ENCODE measurements around the gene CEP135.
"Not testable (repeated sequence)": the region's sequence is repeated elsewhere in the genome, so short reads cannot be mapped to it uniquely, and the experiment has no call there.

Gene CEP135

GRCh38 chr4:55947912-55948725 is 626 bp upstream of the CEP135 start:
- DNase-seq = no peak

DNA sequence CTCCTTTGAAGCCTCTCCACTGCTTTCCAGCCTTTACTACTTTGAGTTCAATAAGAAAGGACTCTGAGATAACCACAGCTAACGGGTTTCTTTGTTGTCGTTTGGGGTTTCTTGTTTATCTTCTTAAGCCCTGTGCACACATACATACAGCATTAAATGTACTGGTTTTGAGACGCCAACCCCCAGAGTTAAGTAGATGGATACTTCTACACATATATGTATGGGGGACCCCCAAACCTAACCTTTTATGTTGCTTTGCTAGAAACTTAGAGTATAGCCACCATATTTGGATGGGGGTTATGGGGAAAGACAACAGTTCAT is 697 bp downstream of the CEP135 start:
- DNase-seq = no peak

- DNase-seq = no peak
Observed at GRCh38 chr4:55951191-55951922, 2.6 kb downstream of the CEP135 start.

DNA sequence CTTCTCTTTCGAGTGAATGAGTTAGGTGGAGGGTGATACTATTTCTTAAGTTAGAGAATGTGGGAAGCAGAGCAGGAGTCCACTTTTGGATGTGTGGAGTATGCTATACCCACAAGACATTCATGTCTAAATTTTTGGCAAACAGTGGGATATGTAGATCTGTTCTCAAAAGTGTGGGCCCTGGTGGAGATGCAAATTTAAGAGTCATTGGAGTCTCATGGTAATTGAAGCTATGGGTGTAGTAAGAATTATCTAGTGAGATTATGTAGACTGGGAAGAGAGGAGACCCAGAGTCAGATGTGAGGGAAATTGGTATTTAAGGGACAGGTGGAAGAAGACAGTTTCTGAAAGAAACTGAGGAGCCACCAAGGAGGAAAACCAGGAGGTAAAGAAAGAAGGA is 7.0 kb downstream of the CEP135 start:
- no peak for DNase-seq

GRCh38 chr4:55959655-55960054 is 10.9 kb downstream of the CEP135 start:
- DNase-seq = no peak

- DNase-seq = no peak
Observed at GRCh38 chr4:55964046-55964445, 15.3 kb downstream of the CEP135 start.

DNA sequence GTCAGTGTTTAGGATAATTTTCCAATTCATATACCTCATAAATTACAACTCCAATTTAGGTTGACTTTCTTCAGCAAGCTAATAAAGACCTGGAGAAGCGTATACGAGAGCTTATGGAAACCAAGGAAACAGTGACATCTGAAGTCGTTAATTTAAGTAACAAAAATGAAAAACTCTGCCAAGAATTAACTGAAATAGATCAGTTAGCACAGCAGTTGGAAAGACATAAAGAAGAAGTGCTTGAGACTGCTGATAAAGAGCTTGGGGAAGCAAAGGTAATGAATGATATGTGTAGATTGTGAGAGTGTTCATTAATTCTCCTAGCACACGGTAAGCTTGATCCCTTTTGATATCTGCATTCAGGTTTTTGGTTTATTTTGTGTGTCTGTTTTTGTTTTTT is 16.8 kb downstream of the CEP135 start:
- no peak for DNase-seq

DNA sequence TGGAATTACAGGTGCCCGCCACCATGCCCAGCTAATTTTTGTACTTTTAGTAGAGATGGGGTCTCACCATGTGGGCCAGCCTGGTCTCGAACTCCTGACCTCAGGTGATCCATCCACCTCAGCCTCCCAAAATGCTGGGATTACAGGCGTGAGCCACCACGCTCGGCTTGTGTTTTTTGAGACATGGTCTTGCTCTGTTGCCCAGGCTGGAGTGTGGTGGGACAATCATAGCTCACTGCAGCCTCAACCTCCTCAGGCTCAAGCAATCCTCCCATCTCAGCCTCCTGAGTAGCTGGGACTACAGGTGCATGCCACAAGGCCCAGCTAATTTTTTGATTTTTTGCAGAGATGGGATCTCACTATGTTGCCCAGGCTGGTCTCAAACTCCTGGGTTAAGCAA is 17.6 kb downstream of the CEP135 start:
- not testable (repeated sequence) for DNase-seq

DNA sequence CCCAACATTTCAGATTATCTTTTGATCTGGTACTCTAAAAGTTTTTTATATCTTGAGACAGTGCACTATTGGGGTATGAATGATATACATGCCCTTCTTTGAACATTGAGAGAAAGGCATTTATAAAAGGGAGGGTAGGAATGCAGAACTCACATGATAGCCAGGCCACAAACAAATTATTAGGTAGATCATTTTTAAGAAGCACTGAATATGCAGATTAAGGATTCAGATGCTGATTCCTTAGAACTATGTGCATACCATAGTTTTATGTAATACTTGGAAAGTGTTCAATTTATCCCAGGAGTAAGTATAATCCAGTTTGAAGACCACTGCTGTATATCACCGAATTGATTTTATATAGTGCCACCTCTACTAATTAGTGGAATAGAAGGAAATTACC is 18.6 kb downstream of the CEP135 start:
- no peak for DNase-seq

DNA sequence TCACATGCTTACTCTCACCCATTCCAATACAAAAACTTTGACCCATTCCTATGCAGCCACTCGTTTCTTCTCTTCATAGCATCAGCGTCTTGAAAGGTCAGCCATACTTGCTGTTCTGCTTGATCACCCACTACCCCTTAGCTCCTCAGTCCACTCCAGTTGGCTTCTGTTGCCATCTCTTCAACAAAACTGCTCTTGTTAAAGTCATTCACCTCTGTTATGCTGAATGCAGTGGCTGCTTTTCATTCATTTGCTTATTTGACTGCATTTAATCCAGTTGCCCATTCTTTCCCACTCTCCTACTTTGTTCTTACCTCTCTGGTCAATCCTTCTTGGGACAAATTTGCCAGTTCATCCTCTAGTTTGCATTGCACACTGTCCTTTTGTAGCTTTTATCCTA is 24.9 kb downstream of the CEP135 start:
- no peak for DNase-seq

DNA sequence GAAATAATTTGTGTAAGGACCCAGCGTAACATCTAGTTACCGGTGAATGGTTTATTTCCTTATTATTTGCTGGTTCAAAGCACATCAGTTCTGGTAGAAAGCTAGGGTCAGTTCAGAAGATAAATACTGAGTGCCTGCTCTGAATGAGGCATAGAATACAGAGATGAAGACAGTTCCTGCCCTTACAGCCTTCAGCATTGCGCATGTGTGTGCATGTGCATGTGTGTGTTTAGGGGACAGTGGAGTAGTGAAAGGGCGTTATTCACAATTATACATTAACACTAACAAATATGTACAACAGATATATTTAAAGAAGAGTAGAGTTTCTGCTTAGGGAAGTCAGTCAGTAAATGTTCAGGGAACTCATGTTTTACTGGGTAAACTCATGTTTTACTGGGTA is 29.1 kb downstream of the CEP135 start:
- DNase-seq = no peak

- DNase-seq = no peak
Observed at GRCh38 chr4:55979562-55979961, 30.8 kb downstream of the CEP135 start.

DNA sequence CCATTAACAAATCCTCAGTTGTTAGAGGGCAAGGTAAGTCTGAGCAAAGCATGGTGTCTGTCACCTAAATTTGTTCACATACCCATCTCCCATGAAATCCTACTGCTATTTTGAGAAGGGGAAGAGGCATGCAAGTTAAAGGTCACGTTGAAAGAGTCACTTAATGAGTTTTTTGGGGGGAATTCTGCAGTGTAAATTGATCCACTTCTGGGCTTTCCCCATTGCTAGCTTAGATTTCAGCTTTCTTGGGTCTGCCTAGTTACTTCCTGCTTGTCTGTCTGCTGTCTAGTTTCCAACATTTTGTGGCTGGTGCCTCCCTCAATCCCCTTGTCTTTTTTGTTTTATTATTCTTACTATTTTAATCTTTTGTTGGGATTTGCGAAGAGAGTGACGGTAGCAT is 32.0 kb downstream of the CEP135 start:
- DNase-seq = no peak

DNA sequence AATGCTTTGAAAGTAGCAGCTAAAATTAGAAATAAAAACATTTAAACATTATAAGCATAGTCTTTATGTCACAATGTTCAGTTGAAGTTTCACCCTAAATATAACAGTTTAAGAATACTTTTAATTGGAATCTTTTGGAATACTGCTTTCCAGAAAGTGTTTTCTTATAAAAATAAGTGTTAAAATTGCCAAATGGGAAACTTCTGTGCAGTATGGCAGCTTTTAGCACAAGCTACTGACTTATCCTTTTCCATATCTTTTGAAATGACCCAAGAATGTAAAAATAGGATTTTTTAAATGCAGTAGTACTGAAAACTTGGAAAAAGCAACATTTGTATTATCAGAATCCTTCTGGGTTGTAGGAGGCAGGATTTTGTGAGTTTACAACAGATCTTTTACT is 34.2 kb downstream of the CEP135 start:
- no peak for DNase-seq

- no peak for DNase-seq
Observed at GRCh38 chr4:55989766-55990165, 41.0 kb downstream of the CEP135 start.

- no peak for DNase-seq
Observed at GRCh38 chr4:55993994-55994663, 45.4 kb downstream of the CEP135 start.

- DNase-seq = no peak
Observed at GRCh38 chr4:55996646-55997045, 47.9 kb downstream of the CEP135 start.

- no peak for DNase-seq
Observed at GRCh38 chr4:56003606-56004005, 54.9 kb downstream of the CEP135 start.

DNA sequence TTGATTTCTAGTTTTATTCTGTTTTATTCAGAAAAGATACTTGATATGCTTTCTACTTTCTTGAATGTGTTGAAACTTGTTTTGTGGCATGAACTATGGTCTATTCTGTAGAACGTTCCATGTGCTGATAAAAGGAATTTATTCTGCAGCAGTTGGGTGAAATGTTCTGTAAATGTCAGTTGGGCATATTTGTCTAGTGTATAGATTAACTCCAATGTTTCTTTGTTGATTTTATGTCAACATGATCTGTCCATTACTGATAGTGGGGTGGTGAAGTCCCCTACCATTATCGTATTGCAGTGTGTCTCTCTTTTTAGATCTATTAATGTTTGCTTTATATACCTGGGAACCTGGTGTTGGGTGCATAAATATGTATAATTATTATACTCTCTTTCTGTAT is 55.5 kb downstream of the CEP135 start:
- no peak for DNase-seq

DNA sequence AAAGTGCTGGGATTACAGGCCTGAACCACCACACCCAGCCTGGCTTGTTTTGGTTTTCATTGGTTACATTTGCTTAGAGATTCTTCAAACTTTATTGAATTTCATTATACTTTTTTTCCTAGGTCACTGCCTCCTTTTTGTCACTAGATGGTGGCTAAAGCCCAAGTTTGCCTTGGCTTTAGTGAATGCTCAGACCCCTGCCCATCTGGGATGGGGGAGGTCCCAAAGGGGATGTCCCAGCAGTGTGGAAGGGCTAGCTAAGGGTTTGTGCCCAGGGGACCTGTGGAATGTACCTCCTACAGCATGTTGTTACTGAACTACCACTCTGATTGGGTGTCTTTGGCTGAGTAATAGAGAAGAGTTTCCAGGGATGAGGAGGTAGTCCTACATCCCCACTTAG is 58.4 kb downstream of the CEP135 start:
- DNase-seq = no peak

- no peak for DNase-seq
Observed at GRCh38 chr4:56008206-56008605, 59.5 kb downstream of the CEP135 start.

DNA sequence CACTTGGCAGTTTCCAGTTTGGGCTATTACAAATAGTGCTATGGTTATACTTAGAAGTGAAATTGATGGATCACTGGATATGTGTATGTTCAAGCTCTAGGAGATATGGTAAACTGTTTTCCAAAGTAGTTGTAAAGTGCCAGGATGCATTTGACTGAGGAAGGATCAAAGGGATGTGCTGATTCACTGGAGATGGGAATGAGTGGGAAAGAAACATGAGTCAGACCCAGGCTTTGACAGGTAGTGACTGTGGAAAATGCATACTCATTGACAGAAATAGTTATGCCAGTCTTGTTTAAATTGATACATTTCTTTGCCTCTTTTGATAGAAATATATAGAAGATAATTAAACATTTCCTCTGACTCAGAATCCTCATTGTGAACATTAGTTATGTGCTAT is 77.9 kb downstream of the CEP135 start:
- DNase-seq = no peak

DNA sequence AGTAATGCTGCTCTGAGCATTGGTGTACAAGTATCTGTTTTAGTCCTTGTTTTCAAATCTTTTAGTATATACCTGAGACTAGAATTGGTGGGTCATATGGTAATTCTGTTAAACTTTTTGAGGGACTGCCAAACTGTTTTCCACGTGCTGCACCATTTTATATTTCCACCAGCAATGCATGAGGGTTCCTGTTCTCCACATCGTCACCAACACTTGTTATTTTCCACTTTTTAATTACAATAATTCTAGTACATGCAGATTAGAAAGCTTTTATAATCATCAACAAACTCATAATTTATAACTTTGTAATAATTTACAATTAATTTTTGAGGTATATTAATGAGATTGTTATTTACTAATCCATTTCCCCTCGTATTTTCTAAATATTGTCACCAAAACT is 79.4 kb downstream of the CEP135 start:
- no peak for DNase-seq

DNA sequence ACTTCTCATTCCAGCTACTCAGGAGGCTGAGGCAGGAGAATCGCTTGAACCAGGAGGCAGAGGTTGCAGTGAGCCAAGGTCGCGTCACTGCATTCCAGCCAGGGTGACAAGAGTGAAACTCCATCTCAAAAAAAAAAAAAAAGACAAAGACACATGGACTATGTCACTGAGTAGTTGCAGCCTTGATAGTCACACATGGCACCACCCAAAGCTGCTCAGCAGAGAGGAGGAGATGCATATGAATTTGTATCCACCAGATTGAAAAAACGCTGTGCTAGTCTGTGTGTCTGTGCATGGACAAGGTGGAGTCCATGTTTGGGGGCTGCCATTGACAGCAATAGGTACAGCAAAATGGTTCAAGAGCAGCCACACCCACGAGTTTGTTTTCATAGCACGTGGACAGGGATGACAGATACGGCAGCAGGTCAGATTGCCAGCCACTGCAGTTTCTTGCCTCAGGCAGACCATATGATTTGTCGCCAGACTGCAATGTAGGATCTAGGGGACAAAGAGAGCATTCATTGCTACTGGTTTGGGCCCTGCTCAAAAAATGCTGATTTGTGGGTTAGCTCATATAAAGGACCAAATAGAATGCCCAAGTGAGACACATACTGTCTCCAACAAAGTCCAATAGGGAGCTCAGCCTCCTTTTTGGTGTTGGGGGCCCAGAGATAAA is 89.9 kb downstream of the CEP135 start:
- no peak for DNase-seq
